IMR-90 (cell line): ENCODE results near the gene COPA. TPM values are rescaled to one million over a fixed set of nuclear protein-coding genes. Genes with fewer than 3 reads are reported as not detected.

ENCODE experiments used
- ATAC-seq: fragments of 200-7000 bp; cut with Tn5 transposase; 2 replicates; pipeline ENCODE4 v1.9.1; 2020; ENCODE audit warnings: low read depth, mild to moderate bottlenecking, moderate library complexity
- BruUV-seq: library from RNA; stranded (reverse); fragments of 400-500 nt; replicated peaks from 2 replicates; lab custom pipeline; 2021; lab: Mats Ljungman, UMichigan
- CTCF ChIA-PET: fragments of 300-600 bp; formaldehyde crosslinking; extraction: SDS; loops from one replicate; lab custom pipeline; 2021; ENCODE audit warnings: antibody characterized with exemption; lab: Yijun Ruan, JAX
- POLR2A ChIA-PET: fragments of 300-600 bp; sonication (Branson Sonifier 250); formaldehyde crosslinking; loops from one replicate; lab custom pipeline; 2022; ENCODE audit warnings: antibody characterized with exemption; ENCODE audit not compliant: unreplicated experiment; lab: Charles Lee
- DNase-seq: peaks from one replicate; pipeline ENCODE4 v3.0.0; 2013
- H2AFZ ChIP-seq: replicated peaks from 2 replicates; pipeline ENCODE3; 2013; ENCODE audit warnings: low read length, mild to moderate bottlenecking; ENCODE audit not compliant: poor library complexity
- H2AK5ac ChIP-seq: 2 replicates; pipeline ENCODE4 v1.6.1; 2013; ENCODE audit warnings: low read depth, low read length, inconsistent platforms
- H2AK9ac ChIP-seq: replicated peaks from 2 replicates; pipeline ENCODE3; 2013; ENCODE audit warnings: mild to moderate bottlenecking, low read depth, low read length, moderate library complexity; ENCODE audit not compliant: poor library complexity
- H2BK120ac ChIP-seq: 2 replicates; pipeline ENCODE4 v1.6.1; 2013; ENCODE audit warnings: low read depth, low read length, inconsistent platforms
- H2BK15ac ChIP-seq: 3 replicates; pipeline ENCODE4 v1.6.1; 2013; ENCODE audit warnings: low read depth, low read length, inconsistent platforms
- H2BK20ac ChIP-seq: 2 replicates; pipeline ENCODE4 v1.6.1; 2013; ENCODE audit warnings: low read depth, mild to moderate bottlenecking, inconsistent platforms, low read length, moderate library complexity
- H2BK5ac ChIP-seq: 2 replicates; pipeline ENCODE4 v1.6.1; 2013; ENCODE audit warnings: mild to moderate bottlenecking, low read depth, low read length, inconsistent platforms; ENCODE audit not compliant: poor library complexity, severe bottlenecking
- H3K14ac ChIP-seq: replicated peaks from 2 replicates; pipeline ENCODE4 v1.6.1; 2013; ENCODE audit warnings: low read depth, low read length, inconsistent platforms
- H3K18ac ChIP-seq: 2 replicates; pipeline ENCODE4 v1.6.1; 2013; ENCODE audit warnings: low read depth, low read length, control low read depth
- H3K23ac ChIP-seq: 2 replicates; pipeline ENCODE4 v1.6.1; 2013; ENCODE audit warnings: low read depth, low read length, inconsistent platforms
- H3K27ac ChIP-seq: 2 replicates; pipeline ENCODE4 v1.5.1; 2013; ENCODE audit warnings: mild to moderate bottlenecking, control low read depth, low read length; ENCODE audit not compliant: insufficient read depth
- H3K27me3 ChIP-seq: 2 replicates; pipeline ENCODE4 v1.6.1; 2013; ENCODE audit warnings: low read length; ENCODE audit not compliant: control insufficient read depth, insufficient read depth
- H3K36me3 ChIP-seq: 2 replicates; pipeline ENCODE4 v1.6.1; 2013; ENCODE audit warnings: low read length, mixed read lengths; ENCODE audit not compliant: control insufficient read depth, insufficient read depth
- H3K4ac ChIP-seq: 2 replicates; pipeline ENCODE4 v1.6.1; 2013; ENCODE audit warnings: low read depth, low read length, inconsistent platforms
- H3K4me1 ChIP-seq: 2 replicates; pipeline ENCODE4 v1.6.1; 2013; ENCODE audit warnings: low read length, mixed read lengths; ENCODE audit not compliant: control insufficient read depth, insufficient read depth
- H3K4me2 ChIP-seq: 2 replicates; pipeline ENCODE4 v1.6.1; 2013; ENCODE audit warnings: low read depth, mild to moderate bottlenecking, control low read depth, low read length, moderate library complexity
- H3K4me3 ChIP-seq: 2 replicates; pipeline ENCODE4 v1.5.1; 2013; ENCODE audit warnings: low read depth, mild to moderate bottlenecking, control low read depth, low read length, moderate library complexity; ENCODE audit not compliant: insufficient read depth
- H3K56ac ChIP-seq: 2 replicates; pipeline ENCODE4 v1.6.1; 2013; ENCODE audit warnings: low read length, inconsistent platforms; ENCODE audit not compliant: insufficient read depth; ENCODE audit errors: extremely low read depth
- H3K79me1 ChIP-seq, 2 experiments: 2 replicates each; pipeline ENCODE4 v1.6.1; 2013; ENCODE audit warnings: low read length in 2 of 2, inconsistent platforms in 1 of 2, low read depth in 1 of 2
- H3K9ac ChIP-seq: 2 replicates; pipeline ENCODE4 v1.6.1; 2013; ENCODE audit warnings: low read depth, low read length, control low read depth
- H3K9me1 ChIP-seq: 2 replicates; pipeline ENCODE4 v1.6.1; 2013; ENCODE audit warnings: low read length, inconsistent platforms; ENCODE audit not compliant: insufficient read depth
- H3K9me3 ChIP-seq: 2 replicates; pipeline ENCODE4 v1.6.1; 2013; ENCODE audit warnings: low read length; ENCODE audit not compliant: control insufficient read depth, insufficient read depth
- H4K20me1 ChIP-seq: 2 replicates; pipeline ENCODE4 v1.6.1; 2013; ENCODE audit warnings: low read length, inconsistent platforms; ENCODE audit not compliant: insufficient read depth
- H4K5ac ChIP-seq: 2 replicates; pipeline ENCODE4 v1.6.1; 2013; ENCODE audit warnings: mild to moderate bottlenecking, low read depth, low read length, control low read depth
- H4K8ac ChIP-seq, 2 experiments: 2 replicates each; pipeline ENCODE4 v1.6.1; 2013; ENCODE audit warnings: low read depth in 2 of 2, low read length in 2 of 2, control low read depth in 1 of 2, inconsistent platforms in 1 of 2
- H4K91ac ChIP-seq: 2 replicates; pipeline ENCODE4 v1.6.1; 2013; ENCODE audit warnings: low read depth, low read length, inconsistent platforms; ENCODE audit not compliant: insufficient read depth
- CHD1 ChIP-seq: IDR thresholded peaks from 2 replicates; pipeline ENCODE4 v1.6.1; 2012; ENCODE audit warnings: low read depth, low read length, improper control_type of control experiment
- WGBS, 2 experiments: methylation state at CpG; one replicate each; pipeline versions ENCODE4 v1.1.5 to v1.1.7; 2013; ENCODE audit warnings: missing lambda C conversion rate in 2 of 2; ENCODE audit not compliant: insufficient read length in 1 of 2; ENCODE audit errors: extremely low coverage in 2 of 2; 5-methylcytosine and 5-hydroxymethylcytosine counted together
- dilution Hi-C: fragments of 300-500 bp; cut with HindIII; formaldehyde crosslinking; loops from one replicate; pipeline ENCODE4 v1.14.3; 2018; ENCODE audit warnings: low sequenced_read_pairs; ENCODE audit not compliant: unreplicated experiment
- in situ Hi-C: fragments of 300-500 bp; cut with MboI; formaldehyde crosslinking; loops from 3 replicates; pipeline ENCODE4 v1.14.3; 2019; ENCODE audit warnings: low sequenced_read_pairs, inconsistent platforms, mixed read lengths
- intact Hi-C: fragments of 100-400 bp; cut with micrococcal nuclease; formaldehyde crosslinking; loops from 2 replicates; pipeline ENCODE4 v1.10.0; 2022
- polyA plus RNA-seq, 3 experiments: library from polyadenylated mRNA; depleted of rRNA; stranded (reverse); fragments of >200 nt; gene quantifications; 2 replicates each; pipeline ENCODE4 v1.2.3, GENCODE V29; 2012; ENCODE audit warnings: low replicate concordance in 1 of 3
- total RNA-seq: library from RNA; depleted of rRNA; stranded (reverse); fragments of >200 nt; gene quantifications from 2 replicates; pipeline ENCODE4 v1.2.3, GENCODE V29; 2012

The COPA gene
- total and polyA plus RNA-seq, 2 of the 4 experiments (the other 2 are of a cell fraction), result 204 to 436 TPM

DNA sequence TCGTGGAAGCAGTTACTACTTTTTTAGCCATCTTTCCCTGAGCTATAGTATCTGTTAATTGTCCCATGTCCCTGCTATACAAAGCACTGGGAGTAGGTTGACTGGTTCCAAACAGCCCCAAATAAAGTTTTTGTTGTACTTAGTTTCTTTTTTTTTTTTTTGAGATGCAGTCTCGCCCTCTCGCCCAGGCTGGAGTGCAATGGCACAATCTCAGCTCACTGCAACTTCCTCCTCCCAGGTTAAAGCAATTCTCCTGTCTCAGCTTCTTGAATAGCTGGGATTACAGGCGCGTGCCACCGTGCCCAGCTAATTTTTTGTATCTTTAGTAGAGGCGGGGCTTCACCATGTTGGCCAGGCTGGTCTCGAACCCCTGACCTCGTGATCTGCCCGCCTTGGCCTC is 3.4 kb upstream of the COPA start:
- no TSS peak for BruUV-seq
- Histone ChIP-seq H3K14ac (no peak overlapping the region), H2BK5ac (no peak overlapping the region), H3K4me1 (no peaks in the 10 kb centered on the region; the same call in 1 of the 2 replicates), H3K9me3 (no peaks in the 10 kb centered on the region), H3K4me2 (no peak overlapping the region), H2BK120ac (no peak overlapping the region), H3K36me3 (peaks cover 19% of the 10 kb centered on the region), H3K23ac (no peak overlapping the region), H3K4me3 (no peak overlapping the region), H3K27me3 (no peaks in the 10 kb centered on the region), H3K79me1 (peaks cover 16 to 48% of the 10 kb centered on the region in 2 experiments; a peak in 3 of 4 replicates), H2AFZ (no peak overlapping the region), H3K18ac (no peak overlapping the region), H4K20me1 (peaks cover 5% of the 10 kb centered on the region), H2AK5ac (no peak overlapping the region), H3K27ac (no peak overlapping the region), H4K8ac (no peak overlapping the region), H3K4ac (no peak overlapping the region), H4K91ac (no peak overlapping the region), H3K56ac (no peak overlapping the region), H2AK9ac (no peak overlapping the region), H2BK20ac (no peak overlapping the region), H4K5ac (no peak overlapping the region), H2BK15ac (no peak overlapping the region), H3K9ac (no peak overlapping the region), H3K9me1 (no peaks in the 10 kb centered on the region)
- intact Hi-C loops (no loop called here), dilution Hi-C loops (no loop called here), in situ Hi-C loops (no loop called here)
- POLR2A ChIA-PET, result interaction anchor here (0.7 kb wide), 1 partner anchor 854 kb away, joined by 7 read pairs; no protein-coding TSS in a partner anchor
- CTCF ChIA-PET, result interaction anchor here (1.0 kb wide), 1 partner anchor 8 kb away, joined by 4 read pairs; no protein-coding TSS in a partner anchor
- DNase-seq, result no peak
- TF ChIP-seq CHD1, result no peak
- no CpG with 5 or more reads among the region's 10 CpGs for WGBS, 2 experiments
- ATAC-seq, result no peak
